Endothelial cell of umbilical vein (primary cell): ENCODE measurements around the gene SETD2. TPM values are rescaled to one million over a fixed set of nuclear protein-coding genes. Genes with fewer than 3 reads are reported as not detected.

ENCODE experiments used
- BruUV-seq: library from RNA; stranded (reverse); fragments of 400-500 nt; replicated peaks from 2 replicates; lab custom pipeline; 2021; lab: Mats Ljungman, UMichigan
- CTCF ChIA-PET: fragments of 300-600, 350-600 bp; sonication (Branson Sonifier 250); formaldehyde crosslinking; loops from one replicate; lab custom pipeline; 2021; ENCODE audit warnings: antibody characterized with exemption, inconsistent platforms; lab: Charles Lee
- POLR2A ChIA-PET: fragments of 300-600, 350-600 bp; sonication (Branson Sonifier 250); formaldehyde crosslinking; loops from one replicate; lab custom pipeline; 2021; ENCODE audit warnings: antibody characterized with exemption, inconsistent platforms; lab: Charles Lee
- DNase-seq: peaks from one replicate; pipeline ENCODE4 v3.0.0-alpha.2; 2011; ENCODE audit warnings: low read depth, low spot score
- FAIRE-seq: peaks from 2 replicates; lab custom pipeline; 2011; peaks lifted over from hg19 to GRCh38; lab: Jason Lieb, UNC
- H2AFZ ChIP-seq: 2 replicates; pipeline ENCODE4 v1.6.0; 2012; ENCODE audit warnings: low read depth, low read length, control low read depth, inconsistent platforms
- H3K27ac ChIP-seq: 2 replicates; pipeline ENCODE4 v1.5.1; 2011; ENCODE audit warnings: low read depth, mild to moderate bottlenecking, control low read depth, low read length, moderate library complexity; ENCODE audit not compliant: insufficient read depth
- H3K27me3 ChIP-seq, 2 experiments: 2 replicates each; pipeline versions ENCODE4 v1.6.0 to v1.6.1; 2011; ENCODE audit warnings: low read length in 2 of 2, mixed read lengths in 1 of 2; ENCODE audit not compliant: control insufficient read depth in 2 of 2, insufficient read depth in 2 of 2
- H3K36me3 ChIP-seq, 2 experiments: 2 replicates in 1 of 2; 3 replicates in 1 of 2; pipeline ENCODE4 v1.5.1; 2011; ENCODE audit warnings: low read length in 2 of 2, mild to moderate bottlenecking in 1 of 2, moderate library complexity in 1 of 2; ENCODE audit not compliant: control insufficient read depth in 2 of 2, insufficient read depth in 2 of 2; ENCODE audit errors: extremely low read depth in 1 of 2
- H3K4me1 ChIP-seq: 3 replicates; pipeline ENCODE4 v1.5.1; 2011; ENCODE audit warnings: mild to moderate bottlenecking, low read length; ENCODE audit not compliant: control insufficient read depth, insufficient read depth; ENCODE audit errors: extremely low read depth
- H3K4me2 ChIP-seq: 2 replicates; pipeline ENCODE4 v1.6.1; 2011; ENCODE audit warnings: low read length, control low read depth, mixed read lengths; ENCODE audit not compliant: insufficient read depth
- H3K4me3 ChIP-seq, 3 experiments: fragments of 200-600 bp in 1 of 3; sonication (generic), shearing (Covaris generic) in 1 of 3; replicated peaks in 1 of 3; 2 replicates each; pipeline ENCODE4 v1.5.1; 2011 to 2016; ENCODE audit warnings: control low read depth in 3 of 3, low read length in 3 of 3, mild to moderate bottlenecking in 2 of 3, inconsistent platforms in 1 of 3, low read depth in 1 of 3, moderate library complexity in 1 of 3; ENCODE audit not compliant: insufficient read depth in 1 of 3
- H3K79me2 ChIP-seq: 2 replicates; pipeline ENCODE4 v1.6.0; 2012; ENCODE audit warnings: low read length, inconsistent platforms; ENCODE audit not compliant: control insufficient read depth, insufficient read depth
- H3K9ac ChIP-seq: replicated peaks from 2 replicates; pipeline ENCODE3; 2011; ENCODE audit warnings: low read length, control low read depth; ENCODE audit not compliant: insufficient read depth; ENCODE audit errors: extremely low read depth
- H3K9me1 ChIP-seq: replicated peaks from 3 replicates; pipeline ENCODE4 v1.6.0; 2011; ENCODE audit warnings: mild to moderate bottlenecking, low read length; ENCODE audit not compliant: control insufficient read depth, insufficient read depth; ENCODE audit errors: extremely low read depth
- H3K9me3 ChIP-seq: replicated peaks from 2 replicates; pipeline ENCODE4 v1.5.1; 2012; ENCODE audit warnings: low read length, inconsistent platforms; ENCODE audit not compliant: control insufficient read depth, insufficient read depth
- H4K20me1 ChIP-seq: replicated peaks from 2 replicates; pipeline ENCODE3; 2011; ENCODE audit warnings: mild to moderate bottlenecking, low read length; ENCODE audit not compliant: control insufficient read depth, insufficient read depth; ENCODE audit errors: extremely low read depth
- EZH2 ChIP-seq: IDR thresholded peaks from 2 replicates; pipeline ENCODE4 v1.6.1; 2012; ENCODE audit warnings: borderline replicate concordance, low read depth, mild to moderate bottlenecking, moderate library complexity, low read length, inconsistent platforms; ENCODE audit not compliant: severe bottlenecking
- FOS ChIP-seq: IDR thresholded peaks from 2 replicates; pipeline ENCODE4 v1.6.1; 2011; ENCODE audit warnings: mild to moderate bottlenecking, low read length, moderate library complexity, borderline replicate concordance; ENCODE audit not compliant: insufficient read depth
- GATA2 ChIP-seq: IDR thresholded peaks from 2 replicates; pipeline ENCODE4 v1.7.0; 2011; ENCODE audit warnings: low read depth, mild to moderate bottlenecking, moderate library complexity, mixed read lengths, low read length; ENCODE audit not compliant: insufficient read length, insufficient read depth
- JUN ChIP-seq: IDR thresholded peaks from 2 replicates; pipeline ENCODE4 v1.6.1; 2011; ENCODE audit warnings: borderline replicate concordance, low read depth; ENCODE audit not compliant: insufficient read length, insufficient read depth
- MYC ChIP-seq: IDR thresholded peaks from one replicate; pipeline ENCODE4 v1.6.1; 2011; ENCODE audit warnings: mild to moderate bottlenecking, low read depth, low read length
- POLR2A ChIP-seq: IDR thresholded peaks from 2 replicates; pipeline ENCODE4 v1.6.1; 2012; ENCODE audit warnings: low read depth, mild to moderate bottlenecking, control low read depth, low read length
- POLR2AphosphoS5 ChIP-seq: IDR thresholded peaks from 2 replicates; pipeline ENCODE4 v1.6.1; 2012; ENCODE audit warnings: low read depth, mild to moderate bottlenecking, control low read depth, low read length, moderate library complexity; ENCODE audit not compliant: insufficient read depth
- dilution Hi-C: fragments of 300-500 bp; cut with MboI; formaldehyde crosslinking; loops from one replicate; pipeline ENCODE4 v1.15.0; 2019; ENCODE audit warnings: low sequenced_read_pairs; ENCODE audit not compliant: extremely low pct_ligation_motif_present
- intact Hi-C: fragments of 100-400 bp; cut with micrococcal nuclease; formaldehyde crosslinking; loops from one replicate; pipeline ENCODE4 v1.10.0; 2022
- polyA plus RNA-seq, 4 experiments: library from polyadenylated mRNA; depleted of rRNA in 3 of 4; stranded (reverse) in 3 of 4; unstranded in 1 of 4; fragments of >200 nt; gene quantifications; 2 replicates each; pipeline versions ENCODE4 v1.2.1 to v1.2.3, GENCODE V29; 2011 to 2012; ENCODE audit warnings: missing spikeins in 1 of 4
- total RNA-seq: library from RNA; stranded (reverse); gene quantifications from 2 replicates; pipeline ENCODE4 v1.2.3, GENCODE V29; 2021
- TF ChIP-seq, protein P1 (sequence below): IDR thresholded peaks from 2 replicates; pipeline ENCODE4 v1.6.1; 2011; ENCODE audit not compliant: insufficient read depth, insufficient read length
- TF ChIP-seq, protein P2 (sequence below), 2 donors: IDR thresholded peaks; 1 replicate in 1 of 2; 2 replicates in 1 of 2; pipeline ENCODE4 v1.5.1; 2011; ENCODE audit warnings: low read length in 2 of 2, mild to moderate bottlenecking in 2 of 2, moderate library complexity in 2 of 2, control low read depth in 1 of 2, inconsistent platforms in 1 of 2, low read depth in 1 of 2; ENCODE audit not compliant: insufficient read depth in 1 of 2; ENCODE audit errors: extremely low read depth in 1 of 2

SETD2 gene
- total and polyA plus RNA-seq, 2 donors (not counting 3 experiments of a cell fraction or from before 2014, with no cell fraction given), result 13.7 to 41.4 TPM

DNA sequence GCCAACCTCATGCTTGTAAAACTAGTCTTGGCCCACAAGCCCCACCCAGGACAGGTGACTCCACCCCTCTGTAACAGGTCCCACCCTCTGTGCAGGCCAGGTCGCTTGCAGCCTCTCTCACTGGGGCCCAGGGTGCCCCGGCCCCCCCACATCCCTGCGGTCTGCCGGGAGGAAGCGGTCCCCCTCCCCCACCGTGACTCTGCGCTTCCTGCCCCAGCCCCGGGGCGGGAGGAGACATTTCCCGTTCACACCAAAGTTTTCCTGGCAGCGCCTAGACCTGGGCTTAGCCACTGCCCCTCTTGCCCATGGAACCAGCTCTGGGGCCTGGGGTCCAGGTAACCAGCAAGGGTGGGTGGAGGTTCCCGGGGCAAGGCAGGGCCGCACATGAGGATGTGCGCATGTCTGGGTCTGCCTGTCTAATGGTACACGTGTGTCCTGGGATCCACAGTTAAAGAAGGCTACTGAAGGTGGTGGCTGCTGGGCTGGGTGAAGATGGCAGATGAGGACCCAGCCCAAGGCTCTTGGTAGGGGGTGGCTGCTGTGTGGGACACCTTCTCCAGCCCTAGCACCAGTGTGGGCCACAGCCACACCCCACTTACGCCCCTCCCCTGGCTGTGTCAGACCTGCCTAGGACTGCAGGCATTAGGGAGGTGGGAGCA is 176.0 kb downstream of the SETD2 start:
- dilution Hi-C loops, result no loop called here
- Histone ChIP-seq H3K27ac (peak overlapping the region; percentile 77), H3K27me3 (no peaks in the 10 kb centered on the region), H3K9me1 (no peaks in the 10 kb centered on the region), H3K9ac (no peak overlapping the region), H2AFZ (no peak overlapping the region), H3K4me1 (peaks cover 21% of the 10 kb centered on the region), H3K36me3 (peaks cover 3 to 8% of the 10 kb centered on the region in 2 experiments), H3K9me3 (no peaks in the 10 kb centered on the region), H3K79me2 (peaks cover 28% of the 10 kb centered on the region), H3K4me2 (peak overlapping the region; percentile 49), H3K4me3 (no peak overlapping the region), H4K20me1 (no peaks in the 10 kb centered on the region)
- intact Hi-C loops, result loop anchor here (1.0 kb wide), 1 partner anchor 9 kb away; the partner anchor contains the start of gene NBEAL2
- no TSS peak for BruUV-seq
- peak; percentile 65 for DNase-seq
- ChIA-PET CTCF (interaction anchor here (0.8 to 2.6 kb wide), 6 partner anchors 10 to 65 kb away, joined by 3 to 34 read pairs (median 4); no protein-coding TSS in a partner anchor), POLR2A (interaction anchor here (1.0 kb wide), 1 partner anchor 11 kb away, joined by 7 read pairs; no protein-coding TSS in a partner anchor)
- peak; percentile 94 for TF ChIP-seq POLR2AphosphoS5
- TF ChIP-seq GATA2, result no peak
- peak; percentile 81 for FAIRE-seq

DNA sequence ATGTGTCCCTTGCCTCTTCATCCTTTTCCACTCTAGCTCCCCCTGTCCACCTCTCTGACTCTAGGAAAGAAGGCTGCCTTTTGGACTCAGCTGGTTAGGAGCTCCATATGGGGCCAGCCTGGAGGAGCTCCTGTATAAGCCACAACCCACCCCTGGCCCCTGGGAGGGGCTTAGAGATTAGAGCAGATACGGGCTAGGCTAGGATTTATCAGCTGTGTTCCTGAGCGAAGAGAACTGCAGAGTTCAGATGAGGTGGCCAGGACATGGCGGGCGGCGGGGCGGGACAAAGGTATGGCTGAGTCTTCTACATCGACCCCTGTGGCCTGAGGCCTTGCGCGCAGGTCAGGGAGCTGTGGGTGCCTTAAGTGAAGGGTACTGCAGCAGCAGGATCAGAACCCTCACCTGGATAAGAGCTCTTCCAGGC is 176.6 kb downstream of the SETD2 start:
- H3K36me3 ChIP-seq, result peaks cover 3 to 8% of the 10 kb centered on the region in 2 experiments
- H3K27me3 ChIP-seq, result no peaks in the 10 kb centered on the region
- H3K79me2 ChIP-seq, result peaks cover 33% of the 10 kb centered on the region
- intact Hi-C loops, result loop anchor here (1.0 kb wide), 1 partner anchor 8 kb away; the partner anchor contains the start of gene NBEAL2
- H3K4me2 ChIP-seq, result no peak overlapping the region
- TF ChIP-seq, protein P1, sequence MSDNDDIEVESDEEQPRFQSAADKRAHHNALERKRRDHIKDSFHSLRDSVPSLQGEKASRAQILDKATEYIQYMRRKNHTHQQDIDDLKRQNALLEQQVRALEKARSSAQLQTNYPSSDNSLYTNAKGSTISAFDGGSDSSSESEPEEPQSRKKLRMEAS, result no peak
- no peak for TF ChIP-seq GATA2
- no peak for TF ChIP-seq EZH2
- TF ChIP-seq, protein P2, sequence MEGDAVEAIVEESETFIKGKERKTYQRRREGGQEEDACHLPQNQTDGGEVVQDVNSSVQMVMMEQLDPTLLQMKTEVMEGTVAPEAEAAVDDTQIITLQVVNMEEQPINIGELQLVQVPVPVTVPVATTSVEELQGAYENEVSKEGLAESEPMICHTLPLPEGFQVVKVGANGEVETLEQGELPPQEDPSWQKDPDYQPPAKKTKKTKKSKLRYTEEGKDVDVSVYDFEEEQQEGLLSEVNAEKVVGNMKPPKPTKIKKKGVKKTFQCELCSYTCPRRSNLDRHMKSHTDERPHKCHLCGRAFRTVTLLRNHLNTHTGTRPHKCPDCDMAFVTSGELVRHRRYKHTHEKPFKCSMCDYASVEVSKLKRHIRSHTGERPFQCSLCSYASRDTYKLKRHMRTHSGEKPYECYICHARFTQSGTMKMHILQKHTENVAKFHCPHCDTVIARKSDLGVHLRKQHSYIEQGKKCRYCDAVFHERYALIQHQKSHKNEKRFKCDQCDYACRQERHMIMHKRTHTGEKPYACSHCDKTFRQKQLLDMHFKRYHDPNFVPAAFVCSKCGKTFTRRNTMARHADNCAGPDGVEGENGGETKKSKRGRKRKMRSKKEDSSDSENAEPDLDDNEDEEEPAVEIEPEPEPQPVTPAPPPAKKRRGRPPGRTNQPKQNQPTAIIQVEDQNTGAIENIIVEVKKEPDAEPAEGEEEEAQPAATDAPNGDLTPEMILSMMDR (IDR thresholded peaks at IDR 0.05; ENCODE audit: extremely low read depth in 1 of 2, insufficient read depth in 1 of 2, low read depth in 1 of 2, low read length in 2 of 2), result no peak
- no peak for TF ChIP-seq JUN
- no peak for TF ChIP-seq POLR2AphosphoS5
- no peak for TF ChIP-seq FOS
- no peak for TF ChIP-seq MYC
- no peak for TF ChIP-seq POLR2A
- POLR2A ChIA-PET, result interaction anchor here (1.0 kb wide), 1 partner anchor 10 kb away, joined by 7 read pairs; no protein-coding TSS in a partner anchor
- H2AFZ ChIP-seq, result no peak overlapping the region
- H3K9me3 ChIP-seq, result no peaks in the 10 kb centered on the region
- no peaks in the 10 kb centered on the region for H3K9me1 ChIP-seq
- FAIRE-seq (no peak), DNase-seq (no peak)
- no peaks in the 10 kb centered on the region for H4K20me1 ChIP-seq
- dilution Hi-C loops, result no loop called here
- CTCF ChIA-PET, result interaction anchor here (0.8 to 2.6 kb wide), 6 partner anchors 10 to 64 kb away, joined by 3 to 34 read pairs (median 4); no protein-coding TSS in a partner anchor
- BruUV-seq, result no TSS peak
- H3K4me1 ChIP-seq, result peaks cover 21% of the 10 kb centered on the region
- no peak overlapping the region for H3K4me3 ChIP-seq
- peak overlapping the region; percentile 77 for H3K27ac ChIP-seq
- H3K9ac ChIP-seq, result no peak overlapping the region
